ENCODE results near the gene DIO3.

DNA sequence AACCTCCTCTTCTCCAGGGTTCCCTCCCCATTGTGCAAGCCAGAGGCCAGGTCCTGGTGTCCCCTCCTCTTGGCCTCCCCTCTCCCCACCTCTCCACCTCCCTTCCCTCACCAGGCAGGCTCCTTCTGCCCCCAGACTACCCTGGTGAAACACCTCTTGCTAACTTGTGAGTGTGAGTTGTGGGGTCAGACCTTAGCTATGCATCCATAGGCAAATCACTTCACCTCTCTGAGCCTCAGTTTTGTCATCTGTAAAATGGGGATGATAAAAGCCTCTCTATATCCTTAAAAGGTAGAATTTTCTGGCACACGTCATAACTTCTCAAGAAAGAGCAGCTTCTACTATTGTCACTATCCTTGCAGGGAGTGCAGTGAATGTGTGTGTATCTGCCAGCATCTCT lies 7.9 kb upstream of the DIO3 start:
- TF ChIP-seq, protein P1, sequence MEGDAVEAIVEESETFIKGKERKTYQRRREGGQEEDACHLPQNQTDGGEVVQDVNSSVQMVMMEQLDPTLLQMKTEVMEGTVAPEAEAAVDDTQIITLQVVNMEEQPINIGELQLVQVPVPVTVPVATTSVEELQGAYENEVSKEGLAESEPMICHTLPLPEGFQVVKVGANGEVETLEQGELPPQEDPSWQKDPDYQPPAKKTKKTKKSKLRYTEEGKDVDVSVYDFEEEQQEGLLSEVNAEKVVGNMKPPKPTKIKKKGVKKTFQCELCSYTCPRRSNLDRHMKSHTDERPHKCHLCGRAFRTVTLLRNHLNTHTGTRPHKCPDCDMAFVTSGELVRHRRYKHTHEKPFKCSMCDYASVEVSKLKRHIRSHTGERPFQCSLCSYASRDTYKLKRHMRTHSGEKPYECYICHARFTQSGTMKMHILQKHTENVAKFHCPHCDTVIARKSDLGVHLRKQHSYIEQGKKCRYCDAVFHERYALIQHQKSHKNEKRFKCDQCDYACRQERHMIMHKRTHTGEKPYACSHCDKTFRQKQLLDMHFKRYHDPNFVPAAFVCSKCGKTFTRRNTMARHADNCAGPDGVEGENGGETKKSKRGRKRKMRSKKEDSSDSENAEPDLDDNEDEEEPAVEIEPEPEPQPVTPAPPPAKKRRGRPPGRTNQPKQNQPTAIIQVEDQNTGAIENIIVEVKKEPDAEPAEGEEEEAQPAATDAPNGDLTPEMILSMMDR (IDR thresholded peaks at IDR 0.05): no peak
- no peak for TF ChIP-seq ZFX (IDR thresholded peaks at IDR 0.05; ENCODE audit: borderline replicate concordance)
